IPS-11a (cell line): Measurements from ENCODE around the gene CLEC2A.
"Not testable (repeated sequence)": the region's sequence is repeated elsewhere in the genome, so short reads cannot be mapped to it uniquely, and the experiment has no call there.

Experiments
- H3K4me3 ChIP-seq: one replicate; pipeline ENCODE4 v1.5.1; 2013; ENCODE audit warnings: low read depth, low read length, control low read depth

CLEC2A gene

GRCh38 chr12:9932270-9932669 is at the start of gene CLEC2A:
Gene CLEC2A, minus strand, starts transcription at chr12:9932370. Its CDS starts 41 bp downstream, at chr12:9932329.
- H3K4me3 ChIP-seq = no peak within 1 kb of the TSS

GRCh38 chr12:9980126-9980525 is 48.0 kb upstream of the CLEC2A start:
- no peak overlapping the region for H3K4me3 ChIP-seq

- no peak overlapping the region for H3K4me3 ChIP-seq
These were observed 45.7 kb upstream of the CLEC2A start for GRCh38 chr12:9977916-9978315.

- not testable (repeated sequence) for H3K4me3 ChIP-seq
These were observed 44.5 kb upstream of the CLEC2A start for GRCh38 chr12:9976626-9977025.

- no peak overlapping the region for H3K4me3 ChIP-seq
These were observed 43.4 kb upstream of the CLEC2A start for GRCh38 chr12:9975614-9976013.

GRCh38 chr12:9974731-9975130 is 42.6 kb upstream of the CLEC2A start:
- not testable (repeated sequence) for H3K4me3 ChIP-seq

- H3K4me3 ChIP-seq = no peak overlapping the region
These were observed 41.8 kb upstream of the CLEC2A start for GRCh38 chr12:9973949-9974348.

- no peak within 1 kb of the TSS for H3K4me3 ChIP-seq
These were observed 39.0 kb upstream of the CLEC2A start, which contains the start of gene CLEC12A for GRCh38 chr12:9971181-9971580. Gene CLEC12A, plus strand, starts transcription at chr12:9971409. Its CDS starts 188 bp downstream, at chr12:9971597.

GRCh38 chr12:9969673-9970072 is 37.5 kb upstream of the CLEC2A start:
- no peak overlapping the region for H3K4me3 ChIP-seq

- H3K4me3 ChIP-seq = no peak overlapping the region
These were observed 29.7 kb upstream of the CLEC2A start for GRCh38 chr12:9961901-9962300.

GRCh38 chr12:9961106-9961505 is 28.9 kb upstream of the CLEC2A start:
- no peak overlapping the region for H3K4me3 ChIP-seq

- no peak overlapping the region for H3K4me3 ChIP-seq
These were observed 28.4 kb upstream of the CLEC2A start for GRCh38 chr12:9960590-9960989.

- H3K4me3 ChIP-seq = no peak overlapping the region
These were observed 25.7 kb upstream of the CLEC2A start for GRCh38 chr12:9957834-9958233.

GRCh38 chr12:9952954-9953729 is 21.0 kb upstream of the CLEC2A start:
- H3K4me3 ChIP-seq = not testable (repeated sequence)

- no peak overlapping the region for H3K4me3 ChIP-seq
These were observed 19.0 kb upstream of the CLEC2A start for GRCh38 chr12:9951026-9951675.

- no peak overlapping the region for H3K4me3 ChIP-seq
These were observed 16.6 kb upstream of the CLEC2A start for GRCh38 chr12:9948606-9949296.

GRCh38 chr12:9947674-9948073 is 15.5 kb upstream of the CLEC2A start:
- H3K4me3 ChIP-seq = no peak overlapping the region

- H3K4me3 ChIP-seq = no peak overlapping the region
These were observed 12.2 kb upstream of the CLEC2A start for GRCh38 chr12:9944391-9944790.

GRCh38 chr12:9943240-9943639 is 11.1 kb upstream of the CLEC2A start:
- H3K4me3 ChIP-seq = no peak overlapping the region

- no peak overlapping the region for H3K4me3 ChIP-seq
These were observed 9.7 kb upstream of the CLEC2A start for GRCh38 chr12:9941838-9942237.

- H3K4me3 ChIP-seq = no peak overlapping the region
These were observed 8.2 kb upstream of the CLEC2A start for GRCh38 chr12:9940375-9940774.

GRCh38 chr12:9936591-9936990 is 4.4 kb upstream of the CLEC2A start:
- H3K4me3 ChIP-seq = no peak overlapping the region
